Subcutaneous abdominal adipose tissue (tissue), 5 donors: ENCODE data around the gene ZNF532.

Experiments
- H3K27ac ChIP-seq: one replicate; pipeline ENCODE4 v1.7.0; 2013; ENCODE audit warnings: low read depth, mild to moderate bottlenecking, inconsistent platforms, low read length, moderate library complexity
- H3K27me3 ChIP-seq, 5 donors: one replicate each; pipeline ENCODE4 v1.7.0; 2013; ENCODE audit warnings: low read length in 5 of 5, inconsistent platforms in 1 of 5; ENCODE audit not compliant: control insufficient read depth in 5 of 5, insufficient read depth in 4 of 5
- H3K36me3 ChIP-seq, 5 donors: one replicate each; pipeline ENCODE4 v1.7.0; 2013; ENCODE audit warnings: low read length in 5 of 5; ENCODE audit not compliant: control insufficient read depth in 5 of 5, insufficient read depth in 5 of 5
- H3K4me1 ChIP-seq, 5 donors: one replicate each; pipeline ENCODE4 v1.7.0; 2013; ENCODE audit warnings: low read length in 5 of 5, mild to moderate bottlenecking in 3 of 5, moderate library complexity in 1 of 5; ENCODE audit not compliant: control insufficient read depth in 5 of 5, insufficient read depth in 5 of 5
- H3K4me3 ChIP-seq, 5 donors: one replicate each; pipeline ENCODE4 v1.7.0; 2013; ENCODE audit warnings: low read length in 5 of 5, low read depth in 1 of 5
- H3K9ac ChIP-seq, 5 donors: one replicate each; pipeline ENCODE4 v1.7.0; 2013; ENCODE audit warnings: low read length in 5 of 5, mild to moderate bottlenecking in 4 of 5, moderate library complexity in 3 of 5
- H3K9me3 ChIP-seq, 5 donors: one replicate each; pipeline ENCODE4 v1.7.0; 2013; ENCODE audit warnings: low read length in 5 of 5; ENCODE audit not compliant: control insufficient read depth in 5 of 5
- donor health status: healthy.
- donor health status: healthy.
- donor health status: healthy.
- donor health status: healthy.
- donor health status: healthy.

ZNF532 gene

DNA sequence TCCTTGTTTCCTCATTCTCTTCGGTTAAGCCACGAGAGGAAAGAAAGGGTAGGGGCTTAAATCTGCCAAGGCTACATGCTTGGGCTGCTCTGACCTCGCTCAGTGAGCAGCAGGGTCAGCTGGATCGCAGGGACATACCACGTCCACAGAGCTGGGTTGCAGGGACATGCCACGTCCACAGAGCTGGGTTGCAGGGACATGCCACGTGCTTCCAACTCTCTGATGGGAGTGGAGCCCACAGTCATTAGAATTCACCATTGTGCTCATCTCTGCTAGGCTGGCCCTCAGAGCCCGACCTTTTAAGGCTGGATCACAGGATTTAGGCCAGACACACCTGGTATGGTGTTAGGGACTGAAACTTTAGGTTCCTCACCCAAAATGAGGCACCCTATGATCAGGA, 167.6 kb downstream of the ZNF532 start:
- H3K9me3 ChIP-seq: no peaks in the 10 kb centered on the region
- H3K4me1 ChIP-seq: peaks cover 0 to under 1% (median 0%) of the 10 kb centered on the region in 5 donors
- no peak overlapping the region for H3K27ac ChIP-seq
- H3K27me3 ChIP-seq: no peaks in the 10 kb centered on the region
- H3K4me3 ChIP-seq: no peak overlapping the region
- no peaks in the 10 kb centered on the region for H3K36me3 ChIP-seq
- no peak overlapping the region for H3K9ac ChIP-seq

DNA sequence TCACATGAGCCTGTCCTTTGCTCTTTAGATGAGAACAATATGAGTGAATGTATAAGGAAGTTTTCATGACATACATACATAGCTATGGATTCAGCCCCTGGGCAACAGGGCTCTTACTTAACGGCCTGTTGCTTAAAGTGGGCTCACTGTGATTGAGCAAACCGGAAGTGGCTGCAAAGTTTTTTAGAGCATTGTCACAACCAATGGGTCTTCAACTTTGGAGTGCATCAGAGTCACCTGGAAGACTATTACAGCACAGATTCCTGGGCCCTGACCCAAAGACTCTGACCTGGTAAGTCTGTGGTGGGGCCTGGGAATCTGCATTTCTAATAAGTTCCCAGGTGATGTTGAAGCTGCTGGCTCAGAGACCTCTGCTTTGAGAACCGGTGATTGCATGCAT, 168.7 kb downstream of the ZNF532 start:
- Histone ChIP-seq H3K27ac (no peak overlapping the region), H3K4me1 (no peaks in the 10 kb centered on the region), H3K9me3 (no peaks in the 10 kb centered on the region), H3K9ac (no peak overlapping the region), H3K4me3 (no peak overlapping the region), H3K27me3 (no peaks in the 10 kb centered on the region), H3K36me3 (no peaks in the 10 kb centered on the region)

DNA sequence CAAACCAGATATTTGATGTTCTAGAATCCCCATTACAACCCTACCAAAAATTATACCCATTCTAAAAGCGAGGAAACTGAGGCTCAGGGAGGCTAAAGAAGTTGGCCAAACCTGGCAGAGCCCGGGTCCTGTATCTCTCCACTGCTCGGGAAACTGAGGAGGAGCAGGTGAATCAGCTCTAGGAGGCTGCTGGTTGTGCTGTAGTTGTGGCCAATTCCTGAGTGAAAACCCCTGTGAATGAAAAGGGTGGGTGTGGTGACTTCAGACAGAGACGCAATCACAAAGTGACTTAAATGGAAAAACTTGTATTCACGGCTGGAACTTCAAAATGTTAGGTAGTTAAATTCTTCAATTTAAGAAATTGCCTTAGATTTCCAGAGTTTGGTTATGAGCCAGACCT, 169.3 kb downstream of the ZNF532 start:
- Histone ChIP-seq H3K27ac (no peak overlapping the region), H3K27me3 (no peaks in the 10 kb centered on the region), H3K36me3 (no peaks in the 10 kb centered on the region)

DNA sequence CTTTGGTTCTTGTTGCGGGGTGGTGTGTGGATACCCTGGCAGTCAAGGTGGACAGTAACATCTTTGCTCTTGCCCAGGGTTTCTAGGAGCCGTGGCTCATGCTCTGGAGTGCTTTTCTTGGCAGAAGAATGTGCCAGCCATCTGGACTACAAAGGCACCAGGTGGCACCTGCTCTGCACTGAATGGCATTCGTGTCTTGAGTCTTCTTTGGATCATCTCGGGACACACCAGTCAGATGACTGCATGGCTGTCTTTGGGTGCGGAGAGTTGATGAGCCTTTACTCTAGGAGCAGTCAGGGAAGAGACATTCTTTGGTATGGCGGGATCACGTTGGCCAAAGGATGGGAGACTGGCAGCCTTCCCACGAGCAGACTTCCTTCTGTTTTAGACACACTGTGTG, 170.9 kb downstream of the ZNF532 start:
- H3K27me3 ChIP-seq: no peaks in the 10 kb centered on the region
- no peaks in the 10 kb centered on the region for H3K4me1 ChIP-seq
- H3K36me3 ChIP-seq: no peaks in the 10 kb centered on the region
- no peak overlapping the region for H3K9ac ChIP-seq
- no peak overlapping the region for H3K27ac ChIP-seq
- no peak overlapping the region for H3K4me3 ChIP-seq
- no peaks in the 10 kb centered on the region for H3K9me3 ChIP-seq

More for the DNA sequence above, 169.3 kb downstream of the ZNF532 start:
- no peak overlapping the region for H3K9ac ChIP-seq
- H3K4me1 ChIP-seq: no peaks in the 10 kb centered on the region
- no peak overlapping the region for H3K4me3 ChIP-seq
- H3K9me3 ChIP-seq: no peaks in the 10 kb centered on the region
